Testis (tissue), 2 donors: Measurements from ENCODE around the gene C3orf38.

Source experiments
- POLR2A ChIP-seq: fragments of 450-650 bp; IDR thresholded peaks from one replicate; pipeline ENCODE4 v1.6.1; 2017; ENCODE audit warnings: antibody characterized with exemption, mild to moderate bottlenecking, moderate library complexity
- TF ChIP-seq, protein P1 (sequence below), 3 experiments: fragments of 450-650 bp in 2 of 3; fragments of 200-600 bp in 1 of 3; sonication (generic) in 1 of 3; IDR thresholded peaks; one replicate each; pipeline ENCODE4 v1.5.1; 2016 to 2019; ENCODE audit warnings: antibody characterized with exemption in 3 of 3, mild to moderate bottlenecking in 2 of 3, moderate library complexity in 1 of 3

- TF ChIP-seq, protein P1, sequence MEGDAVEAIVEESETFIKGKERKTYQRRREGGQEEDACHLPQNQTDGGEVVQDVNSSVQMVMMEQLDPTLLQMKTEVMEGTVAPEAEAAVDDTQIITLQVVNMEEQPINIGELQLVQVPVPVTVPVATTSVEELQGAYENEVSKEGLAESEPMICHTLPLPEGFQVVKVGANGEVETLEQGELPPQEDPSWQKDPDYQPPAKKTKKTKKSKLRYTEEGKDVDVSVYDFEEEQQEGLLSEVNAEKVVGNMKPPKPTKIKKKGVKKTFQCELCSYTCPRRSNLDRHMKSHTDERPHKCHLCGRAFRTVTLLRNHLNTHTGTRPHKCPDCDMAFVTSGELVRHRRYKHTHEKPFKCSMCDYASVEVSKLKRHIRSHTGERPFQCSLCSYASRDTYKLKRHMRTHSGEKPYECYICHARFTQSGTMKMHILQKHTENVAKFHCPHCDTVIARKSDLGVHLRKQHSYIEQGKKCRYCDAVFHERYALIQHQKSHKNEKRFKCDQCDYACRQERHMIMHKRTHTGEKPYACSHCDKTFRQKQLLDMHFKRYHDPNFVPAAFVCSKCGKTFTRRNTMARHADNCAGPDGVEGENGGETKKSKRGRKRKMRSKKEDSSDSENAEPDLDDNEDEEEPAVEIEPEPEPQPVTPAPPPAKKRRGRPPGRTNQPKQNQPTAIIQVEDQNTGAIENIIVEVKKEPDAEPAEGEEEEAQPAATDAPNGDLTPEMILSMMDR (IDR thresholded peaks at IDR 0.05): no peak
- no peak for TF ChIP-seq POLR2A
Observed at GRCh38 chr3:88188436-88188835, 38.7 kb downstream of the C3orf38 start.
